NCI-H1092 treated with DMSO at 0.1 percent for 48 hours (cell line): ENCODE data around the gene RANBP3.
A peak's percentile ranks its signal among the peaks of the same experiment; 100 is the strongest.
"Not testable (repeated sequence)": the region's sequence is repeated elsewhere in the genome, so short reads cannot be mapped to it uniquely, and the experiment has no call there.

Source experiments
- DNase-seq: peaks from one replicate; lab custom pipeline; 2025; lab: John Stamatoyannopoulos, UW

The RANBP3 gene

DNA sequence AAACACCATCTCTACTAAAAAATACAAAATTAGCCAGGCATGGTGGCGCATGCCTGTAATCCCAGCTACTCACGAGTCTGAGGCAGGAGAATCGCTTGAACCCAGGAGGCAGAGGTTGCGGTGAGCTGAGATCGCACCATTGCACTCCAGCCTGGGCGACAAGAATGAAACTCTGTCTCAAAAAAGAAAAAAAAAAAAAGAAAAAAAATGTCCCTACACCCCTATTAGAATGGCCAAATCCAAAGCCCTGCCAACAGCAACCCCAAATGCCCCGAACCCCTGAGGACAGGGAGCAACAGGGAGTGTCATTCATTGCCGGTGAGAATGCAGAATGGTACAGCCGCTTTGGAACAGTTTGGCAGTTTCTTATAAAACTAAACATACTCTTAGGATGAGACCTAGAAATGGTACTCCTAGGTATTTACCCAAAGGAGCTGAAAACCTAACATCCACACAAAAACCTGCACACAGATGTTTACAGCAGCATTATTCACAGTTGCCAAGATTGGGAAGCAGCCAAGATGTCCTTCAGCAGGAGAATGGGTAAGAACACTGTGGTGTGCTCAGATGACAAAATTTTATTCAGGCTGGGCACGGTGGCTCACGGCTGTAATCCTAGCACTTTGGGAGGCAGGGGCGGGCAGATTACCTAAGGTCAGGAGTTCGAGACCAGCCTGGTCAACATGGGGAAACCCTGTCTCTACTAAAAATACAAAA is 94.6 kb downstream of the RANBP3 start:
- DNase-seq: peak; percentile 32

DNA sequence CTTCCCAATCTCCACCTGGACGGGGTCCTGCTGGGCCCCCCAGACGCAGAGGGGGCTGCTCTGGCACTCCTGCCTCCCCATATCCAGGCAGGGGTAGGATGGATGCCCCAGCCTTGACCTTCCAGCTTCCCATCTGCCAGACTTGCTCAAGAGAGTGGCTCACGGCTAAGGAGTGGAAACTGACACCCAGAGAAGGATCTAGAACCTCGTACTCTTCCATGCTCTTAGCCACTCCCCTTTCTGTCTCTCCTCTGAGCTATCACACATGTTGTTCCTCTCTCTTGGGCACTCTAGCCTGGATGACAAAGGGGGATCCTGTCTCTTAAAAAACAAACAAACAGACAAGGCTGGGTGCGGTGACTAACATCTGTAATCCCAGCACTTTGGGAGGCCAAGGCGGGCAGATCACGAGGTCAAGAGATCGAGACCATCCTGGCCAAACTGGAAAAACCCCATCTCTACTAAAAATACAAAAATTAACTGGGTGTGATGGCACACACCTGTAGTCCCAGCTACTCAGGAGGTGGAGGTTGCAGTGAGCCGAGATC is 95.4 kb downstream of the RANBP3 start:
- DNase-seq: no peak

DNA sequence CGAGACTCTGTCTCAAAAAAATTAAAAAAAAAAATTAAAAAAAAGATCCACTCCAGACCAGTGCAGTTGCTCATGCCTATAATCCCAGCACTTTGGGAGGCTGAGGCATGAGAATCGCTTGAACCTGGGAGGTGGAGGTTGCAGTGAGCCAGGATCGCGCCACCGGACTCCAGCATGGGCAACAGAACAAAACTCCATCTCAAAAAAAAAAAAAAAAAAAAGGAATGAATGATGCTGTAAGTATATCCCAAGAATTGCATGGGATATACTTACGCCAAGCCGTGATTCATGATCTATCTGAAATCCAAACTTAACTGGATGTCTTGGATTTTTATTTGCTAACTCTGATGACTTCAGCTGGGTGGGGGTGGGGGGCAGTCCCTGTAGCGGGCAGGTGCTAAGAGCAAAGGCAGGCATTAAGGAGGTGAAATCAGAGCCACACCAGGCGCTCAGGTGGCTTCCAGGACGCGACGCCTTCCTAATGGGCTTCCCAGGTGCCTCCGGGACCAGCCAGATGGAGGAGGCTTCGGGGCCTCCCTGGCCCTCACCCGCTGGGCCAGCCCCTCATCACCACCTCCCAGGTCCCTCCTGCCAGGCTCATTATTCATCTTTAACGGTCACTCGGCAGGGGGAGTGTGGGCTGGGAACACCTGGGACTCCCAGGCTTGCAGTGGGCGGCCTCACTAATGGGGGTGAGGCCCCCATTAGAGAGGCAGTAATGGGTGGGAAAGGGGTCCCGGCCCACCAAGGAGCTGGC is 96.2 kb downstream of the RANBP3 start:
- no peak for DNase-seq

DNA sequence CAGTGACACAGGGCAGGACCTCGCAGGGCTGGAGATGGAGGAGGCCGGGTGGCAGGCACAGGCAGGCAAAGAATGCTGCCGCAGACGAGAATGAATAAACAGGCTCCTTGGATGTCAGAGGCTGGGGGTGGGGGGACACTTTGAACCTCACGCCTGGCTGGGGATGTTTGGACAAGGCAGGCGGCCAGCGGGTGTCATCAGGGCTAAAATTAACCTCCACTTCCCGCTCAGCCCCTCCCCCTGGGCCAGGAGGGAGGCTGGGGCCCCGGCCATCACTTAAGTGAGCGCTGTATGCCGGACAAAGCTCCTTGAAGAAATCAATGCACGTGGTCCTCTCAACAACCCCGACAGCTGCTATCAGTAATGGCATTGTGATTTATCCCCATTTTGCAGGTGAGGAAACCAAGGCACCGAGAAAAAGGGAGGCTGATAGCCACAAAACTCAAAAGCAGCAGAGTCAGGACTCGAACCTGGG is 97.3 kb downstream of the RANBP3 start:
- DNase-seq: no peak

DNA sequence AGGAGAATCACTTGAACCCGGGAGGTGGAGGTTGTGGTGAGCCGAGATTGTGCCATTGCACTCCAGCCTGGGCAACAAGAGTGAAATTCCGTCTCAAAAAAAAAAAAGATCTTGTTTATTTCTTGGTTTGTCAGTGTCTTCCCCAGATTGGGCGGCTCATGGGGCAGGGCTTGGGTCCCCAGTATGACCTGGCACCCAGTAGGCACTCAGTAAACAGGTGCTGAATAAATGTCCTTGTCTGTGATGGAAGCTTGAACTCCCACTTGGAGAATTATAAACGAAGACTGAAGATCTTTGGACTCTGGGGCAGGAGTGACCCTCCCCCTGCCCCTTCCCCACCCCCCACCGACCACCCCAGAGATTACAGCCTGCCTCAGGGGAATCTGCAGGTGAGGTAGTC is 97.7 kb downstream of the RANBP3 start:
- DNase-seq: no peak

DNA sequence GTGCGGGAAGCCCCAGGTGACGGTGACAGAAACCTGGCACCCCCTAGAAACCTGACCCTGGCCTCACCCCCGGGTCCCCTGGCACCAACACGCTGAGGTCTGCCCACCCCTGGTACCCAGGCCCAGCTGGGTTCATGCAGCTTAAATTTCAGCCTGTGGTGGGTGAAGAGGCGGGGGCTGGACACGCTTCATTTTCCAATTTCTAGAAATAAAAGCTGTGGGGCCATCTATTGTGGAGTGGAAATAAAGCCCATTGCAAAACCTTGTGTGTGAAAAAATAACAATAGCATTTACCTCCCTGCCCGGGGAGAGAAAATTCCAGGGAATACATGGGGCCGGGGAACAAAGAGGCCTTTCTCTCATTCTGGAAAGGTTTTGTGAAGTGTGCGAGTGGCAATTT is 100.1 kb downstream of the RANBP3 start:
- DNase-seq: no peak

DNA sequence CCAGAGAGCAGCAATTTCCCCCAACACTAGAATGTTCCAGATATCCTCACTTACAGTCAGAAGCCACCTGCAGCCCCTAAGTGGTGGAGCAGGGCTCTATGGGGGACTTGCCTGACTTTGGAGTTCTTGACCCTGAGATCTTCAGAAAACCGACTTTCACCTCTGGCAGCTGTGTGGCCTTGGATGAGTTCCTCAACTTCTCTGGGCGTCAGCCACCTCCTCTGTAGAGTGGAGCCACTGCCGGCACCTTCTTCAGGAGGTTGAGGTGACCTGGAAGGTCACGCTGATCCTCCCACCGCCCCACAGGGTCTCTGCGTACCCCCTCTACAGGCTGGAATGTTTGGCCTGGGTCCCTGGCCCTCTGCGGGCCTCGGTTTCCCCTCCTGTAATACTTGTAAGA is 100.5 kb downstream of the RANBP3 start:
- DNase-seq: no peak

DNA sequence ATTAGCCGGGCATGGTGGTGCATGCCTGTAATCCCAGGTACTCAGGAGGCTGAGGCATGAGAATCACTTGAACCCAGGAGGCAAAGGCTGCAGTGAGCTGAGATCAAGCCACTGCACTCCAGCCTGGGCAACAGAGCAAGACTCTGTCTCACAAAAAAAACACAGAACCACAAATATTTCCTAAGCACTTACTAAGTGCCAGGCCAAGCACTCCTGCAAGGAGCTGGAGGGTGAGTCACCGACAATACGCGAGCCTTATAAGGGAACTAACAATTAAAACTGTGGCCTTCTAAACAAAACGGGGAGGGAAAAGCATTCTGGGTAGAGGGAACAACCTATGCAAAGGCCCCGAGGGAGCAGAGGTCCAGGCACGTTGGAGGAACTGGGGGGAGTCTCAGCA is 103.4 kb downstream of the RANBP3 start:
- DNase-seq: not testable (repeated sequence)

DNA sequence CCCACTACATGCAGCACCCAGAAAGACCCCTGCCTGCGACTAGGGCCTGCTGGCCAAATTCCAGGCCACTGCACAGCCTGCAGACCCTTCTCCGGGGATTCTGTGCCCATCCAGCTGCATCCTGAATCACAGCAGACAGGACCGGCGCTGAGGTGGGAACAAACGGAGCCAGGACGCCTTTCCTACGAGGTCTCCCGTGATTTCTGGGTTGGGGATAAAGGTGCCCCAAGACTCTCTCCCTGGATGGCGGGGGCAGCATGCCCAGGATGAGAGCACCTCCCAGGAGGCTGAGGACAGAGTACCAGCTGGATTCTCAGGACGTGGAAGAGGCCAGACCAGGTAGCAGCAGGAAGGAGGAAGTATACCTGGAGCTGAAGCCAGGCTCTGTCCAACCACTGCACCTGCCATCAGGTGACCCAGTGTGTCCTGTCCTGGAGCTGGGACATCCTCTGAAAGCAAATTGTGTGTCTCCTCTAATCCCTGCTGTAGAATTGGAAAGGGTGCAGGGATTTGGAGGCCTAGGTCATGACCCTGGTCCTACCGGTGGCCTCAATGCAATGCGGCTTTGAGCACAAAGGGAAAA is 104.2 kb downstream of the RANBP3 start:
- no peak for DNase-seq

DNA sequence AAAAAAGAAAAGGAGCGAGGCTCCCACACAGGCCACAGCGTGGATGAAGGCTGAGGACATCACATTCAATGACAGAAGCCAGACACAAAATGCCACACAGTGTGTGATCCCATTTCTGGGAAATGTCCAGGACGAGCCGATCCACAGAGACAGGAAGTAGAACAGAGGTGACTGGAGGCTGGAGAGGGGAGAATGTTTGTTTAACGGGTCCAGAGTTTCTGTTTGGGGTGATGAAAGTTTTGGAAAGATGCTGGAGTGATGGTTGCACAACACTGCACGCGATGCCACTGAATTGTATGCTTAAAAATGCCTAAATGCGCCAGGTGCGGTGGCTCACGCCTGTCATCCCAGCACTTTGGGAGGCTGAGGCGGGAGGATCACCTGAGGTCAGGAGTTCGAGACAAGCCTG is 107.0 kb downstream of the RANBP3 start:
- DNase-seq: no peak

DNA sequence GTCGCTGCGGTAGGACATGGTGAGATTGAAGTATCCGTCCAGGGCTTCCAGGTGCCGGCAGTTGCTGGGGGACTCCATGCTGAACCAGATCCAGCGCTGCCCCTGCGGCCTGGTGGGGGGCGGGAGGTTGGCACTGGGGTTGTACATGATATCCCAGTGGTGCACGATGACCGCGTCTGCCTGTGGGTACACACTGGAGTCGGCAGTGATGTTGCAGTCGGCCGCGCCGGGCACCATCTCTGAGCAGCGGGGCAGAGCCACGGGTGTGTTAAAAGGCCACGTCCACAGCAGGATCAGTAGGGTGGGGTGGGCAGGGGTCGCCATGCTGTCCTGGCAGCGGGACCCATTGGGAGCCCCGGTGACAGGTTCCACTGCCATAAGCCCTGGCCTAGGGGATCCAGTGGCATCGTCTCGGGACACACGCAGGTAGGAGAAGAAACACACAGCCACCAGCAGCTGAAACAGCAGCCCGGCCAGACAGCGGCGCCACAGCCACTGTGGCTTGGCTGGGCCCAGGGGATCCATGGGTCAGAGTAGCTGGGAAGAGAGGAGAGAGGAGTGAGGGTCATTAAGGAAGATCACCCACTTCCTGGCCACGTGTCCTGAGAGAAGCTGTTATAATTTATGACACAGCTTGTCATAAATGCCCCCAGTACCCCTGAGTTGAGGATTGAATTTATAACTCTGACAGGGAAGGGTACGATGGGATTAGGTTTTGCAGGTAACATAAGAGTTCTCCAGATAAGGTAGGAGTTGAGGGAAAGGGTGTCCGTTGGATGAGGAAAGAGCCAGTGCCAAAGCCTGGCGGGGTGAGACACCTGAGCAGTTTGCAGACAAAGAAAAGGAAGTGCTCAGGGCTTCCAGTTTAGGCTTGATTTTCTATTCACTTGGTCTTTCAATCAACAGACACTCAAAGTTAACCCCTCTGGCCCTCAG is 110.5 kb downstream of the RANBP3 start:
- DNase-seq: no peak
